ENCODE results near the gene OR10K2.
"Not testable (repeated sequence)": the region's sequence is repeated elsewhere in the genome, so short reads cannot be mapped to it uniquely, and the experiment has no call there.

The OR10K2 gene, protein sequence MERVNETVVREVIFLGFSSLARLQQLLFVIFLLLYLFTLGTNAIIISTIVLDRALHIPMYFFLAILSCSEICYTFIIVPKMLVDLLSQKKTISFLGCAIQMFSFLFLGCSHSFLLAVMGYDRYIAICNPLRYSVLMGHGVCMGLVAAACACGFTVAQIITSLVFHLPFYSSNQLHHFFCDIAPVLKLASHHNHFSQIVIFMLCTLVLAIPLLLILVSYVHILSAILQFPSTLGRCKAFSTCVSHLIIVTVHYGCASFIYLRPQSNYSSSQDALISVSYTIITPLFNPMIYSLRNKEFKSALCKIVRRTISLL

DNA sequence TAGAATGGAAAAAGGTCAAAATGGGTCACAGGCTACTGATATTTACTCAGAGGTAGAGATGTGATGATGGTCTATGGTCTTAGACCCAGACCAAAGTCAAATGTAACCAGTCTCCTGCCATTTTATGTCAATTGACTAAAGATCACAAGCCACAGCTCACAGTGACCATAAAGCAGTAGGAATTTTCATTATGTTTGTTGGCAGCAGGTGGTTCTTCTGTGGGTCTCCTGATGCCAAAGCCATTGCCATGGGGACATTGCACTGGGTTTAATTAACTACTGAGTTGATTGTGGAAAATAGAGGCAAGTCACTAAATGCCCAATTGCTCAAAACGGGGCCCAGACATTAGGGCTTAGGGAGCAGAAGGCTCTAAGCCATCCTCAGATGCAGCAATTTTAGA is at the start of gene OR10K2:
OR10K2 (minus strand) TSS at position 101 of the 400 bp plus-strand sequence. CDS start 5,371 bp downstream, outside the sequence.
- no peak for DNase-seq

DNA sequence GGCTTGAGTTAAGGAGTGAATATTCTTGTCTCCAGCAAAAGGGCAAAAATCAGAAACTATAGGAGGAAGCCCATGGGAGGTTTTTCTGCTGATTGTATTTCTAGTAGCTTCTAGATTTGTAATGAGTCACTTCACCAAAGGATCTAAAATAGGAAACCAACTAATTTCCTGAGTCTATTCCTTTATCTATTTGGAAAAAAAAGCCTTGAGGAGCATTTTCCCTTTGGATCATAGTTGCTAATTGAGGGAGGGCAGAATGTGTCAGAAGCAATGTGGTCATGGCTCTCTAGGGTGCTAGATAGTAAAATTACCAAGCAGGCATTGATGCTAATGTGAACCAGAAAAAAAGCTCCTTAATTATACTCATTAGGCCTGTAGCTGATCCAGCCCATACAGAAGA is 45.9 kb upstream of the OR10K2 start, which contains the start of gene OR10R2:
OR10R2 (plus strand) TSS at position 301 of the 400 bp plus-strand sequence. CDS start 106 bp downstream, outside the sequence.
- DNase-seq = no peak

DNA sequence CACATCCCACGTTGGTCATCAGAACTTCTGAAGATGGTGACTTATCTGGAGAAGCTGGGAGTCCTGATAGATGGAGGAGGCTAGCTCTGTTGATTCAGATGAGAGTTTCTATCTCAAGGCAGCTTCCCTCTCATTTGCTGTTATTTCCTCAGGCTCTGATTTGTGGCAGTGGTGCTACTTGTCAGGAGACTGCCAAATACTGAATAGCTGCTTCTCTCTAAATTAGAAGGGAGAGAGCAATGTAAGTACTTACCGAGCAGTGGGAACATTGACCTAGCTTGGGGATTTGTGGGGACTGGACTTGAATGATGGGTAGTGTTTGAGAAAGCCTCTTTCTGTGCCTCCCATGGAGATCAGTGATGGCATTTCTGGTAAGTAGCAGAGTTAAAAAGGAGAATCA is 35.5 kb upstream of the OR10K2 start, which contains the start of gene OR10K1:
OR10K1 (plus strand) TSS at position 301 of the 400 bp plus-strand sequence. CDS start 3,728 bp downstream, outside the sequence.
- DNase-seq = no peak

GRCh38 chr1:158458263-158458662 is 32.2 kb upstream of the OR10K2 start:
- no peak for DNase-seq

- no peak for DNase-seq
Measured at GRCh38 chr1:158457246-158457645, 31.2 kb upstream of the OR10K2 start.

DNA sequence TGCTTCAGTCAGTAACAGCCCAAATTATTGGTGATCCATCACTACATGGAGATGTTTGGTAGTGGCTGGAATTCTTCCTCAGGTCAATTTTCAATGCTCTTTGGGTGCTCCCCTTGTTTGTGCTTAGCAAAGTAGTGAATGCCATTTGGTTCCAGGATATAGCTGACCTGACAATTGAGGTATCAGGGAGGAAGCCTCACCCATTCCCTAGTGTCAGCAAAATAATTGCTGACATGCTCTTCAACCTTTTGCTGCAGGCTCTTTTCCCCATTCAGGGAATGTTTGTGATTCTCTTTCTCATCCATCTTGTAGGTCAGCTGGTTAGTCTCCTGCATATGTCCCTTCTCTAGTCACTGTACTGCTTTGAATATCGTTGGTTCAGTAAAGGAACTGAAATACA is 28.5 kb upstream of the OR10K2 start:
- no peak for DNase-seq

GRCh38 chr1:158445376-158445775 is 19.3 kb upstream of the OR10K2 start:
- no peak for DNase-seq

GRCh38 chr1:158434741-158435140 is 8.7 kb upstream of the OR10K2 start:
- no peak for DNase-seq

GRCh38 chr1:158430163-158430562 is 4.1 kb upstream of the OR10K2 start:
- DNase-seq = not testable (repeated sequence)

DNA sequence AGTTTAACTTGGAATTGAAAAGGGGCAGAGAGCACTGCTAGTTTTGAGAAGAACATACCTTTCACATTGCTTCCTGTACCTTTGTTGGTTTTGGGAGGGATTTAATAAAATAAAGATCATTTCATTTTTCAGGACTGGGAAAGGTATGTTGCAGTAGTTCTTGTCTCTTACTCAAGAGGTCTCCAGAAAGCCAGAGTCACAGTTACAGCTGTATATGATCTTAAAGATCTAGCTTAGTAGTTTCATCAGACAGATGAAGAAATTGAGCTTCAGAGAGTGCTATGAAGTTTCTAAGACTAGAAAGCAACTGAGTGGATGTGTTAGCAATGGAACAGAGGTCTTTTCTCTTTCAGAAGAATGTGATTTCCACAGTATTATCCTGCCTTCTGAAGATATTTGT is 1.0 kb downstream of the OR10K2 start:
- DNase-seq = no peak

DNA sequence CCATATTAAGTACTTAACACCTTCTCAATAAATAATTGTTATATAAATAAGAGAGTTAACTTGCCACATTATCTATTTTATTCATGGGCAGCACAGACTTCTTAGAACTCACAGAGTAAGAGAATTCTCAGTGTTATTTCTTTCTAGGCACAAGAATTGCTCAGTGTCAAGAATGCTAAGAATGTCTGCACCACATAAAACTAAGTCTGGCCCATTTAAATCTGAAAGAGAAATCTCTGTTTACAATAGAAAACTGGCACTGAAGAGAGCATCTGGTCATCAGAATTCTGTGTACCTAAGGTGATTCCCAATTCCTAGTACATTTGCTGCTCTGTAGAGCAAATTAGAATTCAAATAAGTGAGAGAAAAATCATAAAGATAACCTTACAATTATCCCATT is 3.8 kb downstream of the OR10K2 start:
- no peak for DNase-seq

- DNase-seq = no peak
Measured at GRCh38 chr1:158417586-158417985, 8.5 kb downstream of the OR10K2 start.

DNA sequence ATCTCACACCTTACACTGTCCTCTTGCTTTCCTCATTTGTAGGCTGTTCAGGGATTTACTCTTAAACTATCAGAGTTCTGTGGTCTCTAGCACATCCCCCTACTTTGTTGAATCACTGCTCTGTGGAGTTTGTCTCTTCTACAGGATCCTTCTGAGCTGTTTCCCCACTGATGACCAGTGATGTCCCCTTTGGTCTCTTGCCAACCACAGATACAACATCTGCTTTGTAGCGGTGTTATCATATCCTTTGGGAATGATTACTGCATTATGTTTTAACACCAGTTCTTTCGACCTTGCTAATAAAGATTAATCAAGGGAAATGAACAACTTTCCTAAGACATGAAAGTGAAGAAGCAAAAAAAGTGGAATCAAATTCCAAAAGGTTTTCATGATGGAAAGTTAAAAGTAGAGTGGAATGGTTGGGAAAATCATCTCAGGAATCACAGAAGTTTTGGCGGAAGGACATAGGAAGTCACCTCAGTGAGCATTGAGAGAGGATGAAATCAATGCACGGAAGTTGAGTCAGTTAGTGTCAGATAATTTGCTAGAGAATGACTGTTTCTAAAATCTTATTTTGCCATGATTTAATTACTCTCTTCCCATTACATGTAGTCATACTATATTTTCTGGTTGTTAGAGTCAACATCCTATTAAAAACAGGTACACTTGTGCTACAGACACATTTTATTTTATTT is 11.2 kb downstream of the OR10K2 start:
- DNase-seq = no peak

DNA sequence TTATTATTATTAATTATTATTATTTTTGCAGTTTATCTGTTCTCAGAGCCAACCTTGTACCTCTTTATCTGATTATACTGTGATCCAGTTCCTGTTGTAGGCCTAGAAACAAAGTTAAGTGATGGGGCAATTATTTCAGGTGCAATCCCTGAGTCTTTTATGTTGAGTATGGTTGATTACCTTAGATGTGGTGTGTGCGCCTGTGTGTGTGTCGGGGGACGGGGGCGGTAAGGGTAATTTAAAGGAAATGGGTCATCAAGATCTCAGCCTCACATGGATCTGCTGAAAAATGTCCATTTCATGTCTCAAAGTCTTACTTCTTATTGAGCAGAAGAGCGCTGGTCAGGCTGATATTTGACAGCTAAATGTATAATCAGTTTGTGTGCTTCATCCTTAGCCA is 18.9 kb downstream of the OR10K2 start:
- no peak for DNase-seq

DNA sequence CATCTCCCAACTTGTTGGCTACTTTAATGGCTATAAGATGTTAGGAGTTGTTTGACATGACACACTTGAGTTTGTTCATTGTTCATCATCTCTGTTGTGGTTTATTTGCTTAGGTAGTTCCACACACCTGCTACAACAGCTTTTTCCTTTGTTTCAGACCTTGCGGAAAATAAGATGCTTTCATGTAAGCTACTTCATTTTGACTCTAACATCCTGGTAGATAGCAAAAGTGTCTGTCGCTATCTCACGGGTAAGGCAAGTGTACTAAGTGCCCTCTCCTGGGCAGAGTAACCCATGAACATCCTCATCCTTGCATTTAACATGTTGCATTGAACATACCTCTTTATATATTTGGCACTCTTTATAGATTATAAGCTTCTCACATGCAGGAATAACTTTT is 25.2 kb downstream of the OR10K2 start:
- DNase-seq = no peak

DNA sequence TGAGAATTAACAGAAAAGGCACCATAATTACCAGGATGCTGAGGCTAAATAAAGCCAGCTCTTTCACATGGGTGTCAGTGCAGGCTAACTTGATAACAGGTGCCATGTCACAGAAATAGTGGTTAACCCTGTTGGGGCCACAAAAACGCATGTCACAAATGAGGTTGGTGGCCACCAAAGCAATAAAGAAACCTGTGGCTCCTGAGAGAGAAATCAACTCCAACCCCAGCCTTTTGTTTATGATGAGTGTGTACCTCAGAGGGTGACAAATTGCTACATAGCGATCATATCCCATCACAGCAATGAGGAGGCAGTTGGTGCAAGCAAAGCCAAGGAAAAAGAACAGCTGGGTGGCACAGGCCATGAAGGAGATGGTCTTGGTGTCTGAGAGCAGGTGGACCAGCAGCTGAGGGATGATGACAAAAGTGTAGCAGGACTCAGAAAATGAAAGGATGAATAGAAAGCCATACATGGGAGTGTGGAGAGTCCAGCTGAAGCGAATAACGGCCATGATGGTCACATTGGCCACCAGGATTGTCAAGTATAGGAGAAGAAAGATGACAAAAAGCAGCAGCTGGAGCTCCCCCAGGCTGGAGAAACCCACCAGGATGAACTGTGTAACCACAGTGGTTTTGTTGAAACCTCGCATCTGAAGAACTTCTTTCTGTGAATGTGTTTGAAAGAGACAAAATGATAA is 27.1 kb downstream of the OR10K2 start, which contains the start of gene OR10T2:
OR10T2 (minus strand) TSS at position 649 of the 697 bp plus-strand sequence; CDS start at position 649, 0 bp downstream.
- no peak for DNase-seq

- DNase-seq = no peak
Measured at GRCh38 chr1:158396646-158397045, 29.4 kb downstream of the OR10K2 start.

DNA sequence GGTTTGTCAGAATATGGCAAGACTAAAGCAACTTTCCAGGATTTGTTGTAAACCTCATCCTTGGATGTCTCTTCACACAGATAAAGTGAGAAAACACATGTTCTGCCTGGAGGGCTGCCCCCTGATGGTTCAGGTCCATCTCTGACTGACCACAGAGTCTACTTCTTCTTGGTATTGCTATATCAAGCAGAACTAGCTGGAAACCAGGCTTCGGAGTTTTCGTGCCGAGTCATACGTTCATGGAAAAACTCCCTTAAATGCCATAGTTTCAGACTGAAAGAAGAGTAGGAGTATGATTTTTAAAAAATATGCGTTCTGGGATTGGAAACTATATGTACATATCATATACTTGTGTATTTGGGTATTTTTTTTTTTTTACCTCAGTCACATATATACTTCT is 32.6 kb downstream of the OR10K2 start:
- no peak for DNase-seq

- DNase-seq = no peak
Measured at GRCh38 chr1:158391099-158391498, 34.9 kb downstream of the OR10K2 start.

- no peak for DNase-seq
Measured at GRCh38 chr1:158390331-158390730, 35.7 kb downstream of the OR10K2 start.

DNA sequence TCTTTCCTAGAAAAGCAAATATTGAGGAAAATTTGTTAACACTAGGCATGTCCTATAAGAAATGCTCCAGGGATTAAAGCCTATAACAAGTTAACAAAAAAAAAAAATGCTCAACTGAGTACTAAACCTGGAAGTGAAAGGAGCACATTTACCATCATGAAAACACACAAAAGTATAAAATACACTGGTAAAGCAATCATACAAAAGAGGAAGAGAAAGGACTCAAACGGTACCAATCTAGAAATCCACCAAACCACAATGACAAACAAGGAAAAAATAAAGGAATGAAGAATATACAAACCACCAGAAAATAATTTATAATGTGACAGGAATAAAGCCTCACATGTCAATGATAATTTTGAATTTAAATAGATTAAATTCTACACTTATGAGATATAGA is 51.2 kb downstream of the OR10K2 start:
- DNase-seq = no peak

DNA sequence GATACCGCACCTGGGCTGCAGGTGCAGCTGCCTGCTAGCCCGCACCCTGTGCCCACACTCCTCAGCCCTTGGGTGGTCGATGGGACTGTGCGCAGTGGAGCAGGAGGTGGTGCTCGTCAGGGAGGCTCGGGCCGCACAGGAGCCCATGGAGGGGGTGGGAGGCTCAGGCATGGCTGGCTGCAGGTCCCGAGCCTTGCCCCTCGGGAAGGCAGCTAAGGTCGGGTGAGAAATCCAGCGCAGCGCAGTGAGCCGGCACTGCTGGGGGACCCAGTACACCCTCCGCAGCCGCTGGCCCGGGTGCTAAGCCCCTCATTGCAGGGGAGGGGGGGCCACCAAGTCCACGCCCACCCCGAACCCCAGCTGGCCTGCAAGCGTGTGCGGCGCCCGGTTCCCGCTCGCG is 51.9 kb downstream of the OR10K2 start:
- DNase-seq = not testable (repeated sequence)

DNA sequence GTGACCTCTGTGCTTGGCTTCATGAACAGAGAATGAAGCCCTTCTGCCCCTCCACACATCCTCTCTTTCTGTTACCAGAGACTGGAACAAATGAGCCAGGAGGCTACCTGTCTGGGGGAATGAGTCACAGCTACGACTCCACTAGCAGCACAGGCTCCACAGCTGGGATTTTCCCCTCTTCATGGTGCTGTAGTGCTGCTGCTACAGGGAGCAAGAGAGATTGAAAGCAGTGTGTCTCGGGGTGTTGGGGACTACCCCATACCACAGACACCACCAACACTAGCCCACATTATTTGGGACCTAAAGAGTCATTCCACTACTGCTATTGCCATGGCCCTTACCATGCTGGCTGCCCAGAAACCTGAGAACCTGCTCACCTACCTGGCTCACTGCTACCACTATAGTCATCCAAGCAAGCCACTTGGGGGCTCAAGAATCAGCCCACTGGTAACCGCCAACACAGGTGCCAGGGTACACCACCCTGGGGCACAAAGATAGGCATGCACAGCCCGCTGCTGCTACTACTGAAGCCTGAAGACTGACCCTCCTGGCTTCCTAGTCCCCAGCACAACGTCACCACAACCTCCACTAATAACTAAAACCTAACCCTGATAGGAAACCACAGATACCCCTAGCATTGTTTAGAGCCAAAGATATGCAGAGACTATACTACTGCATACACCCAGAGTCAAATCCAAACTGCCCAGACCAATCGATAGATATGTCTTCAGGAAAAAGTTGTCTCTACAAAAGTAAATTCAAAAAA is 54.7 kb downstream of the OR10K2 start:
- DNase-seq = no peak

Data from NCI-H1417 (cell line).